ENCODE measurements around the gene ERCC4.

DNA sequence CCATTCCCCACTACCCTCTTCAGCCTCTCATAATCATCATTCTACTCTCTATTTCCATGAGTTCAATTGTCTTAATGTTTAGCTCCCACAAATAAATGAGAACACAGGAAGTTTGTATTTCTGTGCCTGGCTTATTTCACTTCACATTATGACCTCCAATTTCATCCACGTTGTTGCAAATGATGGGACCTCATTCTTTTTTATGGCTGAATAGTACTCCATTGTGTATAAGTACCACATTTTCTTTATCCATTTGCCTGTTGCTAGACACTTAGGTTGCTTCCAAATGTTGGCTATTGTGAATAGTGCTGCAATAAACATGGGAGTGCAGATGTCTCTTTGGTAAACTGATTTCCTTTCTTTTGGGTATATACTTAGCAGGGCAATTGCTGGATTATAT lies 42.3 kb downstream of the ERCC4 start:
- TF ChIP-seq, protein P1, sequence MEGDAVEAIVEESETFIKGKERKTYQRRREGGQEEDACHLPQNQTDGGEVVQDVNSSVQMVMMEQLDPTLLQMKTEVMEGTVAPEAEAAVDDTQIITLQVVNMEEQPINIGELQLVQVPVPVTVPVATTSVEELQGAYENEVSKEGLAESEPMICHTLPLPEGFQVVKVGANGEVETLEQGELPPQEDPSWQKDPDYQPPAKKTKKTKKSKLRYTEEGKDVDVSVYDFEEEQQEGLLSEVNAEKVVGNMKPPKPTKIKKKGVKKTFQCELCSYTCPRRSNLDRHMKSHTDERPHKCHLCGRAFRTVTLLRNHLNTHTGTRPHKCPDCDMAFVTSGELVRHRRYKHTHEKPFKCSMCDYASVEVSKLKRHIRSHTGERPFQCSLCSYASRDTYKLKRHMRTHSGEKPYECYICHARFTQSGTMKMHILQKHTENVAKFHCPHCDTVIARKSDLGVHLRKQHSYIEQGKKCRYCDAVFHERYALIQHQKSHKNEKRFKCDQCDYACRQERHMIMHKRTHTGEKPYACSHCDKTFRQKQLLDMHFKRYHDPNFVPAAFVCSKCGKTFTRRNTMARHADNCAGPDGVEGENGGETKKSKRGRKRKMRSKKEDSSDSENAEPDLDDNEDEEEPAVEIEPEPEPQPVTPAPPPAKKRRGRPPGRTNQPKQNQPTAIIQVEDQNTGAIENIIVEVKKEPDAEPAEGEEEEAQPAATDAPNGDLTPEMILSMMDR (IDR thresholded peaks at IDR 0.05; ENCODE audit: insufficient read depth, low read depth, low read length) = no peak
- no peak for TF ChIP-seq EZH2 (IDR thresholded peaks at IDR 0.05; ENCODE audit: insufficient read depth, low read length)
